AG09309 (cell line): ENCODE data around the gene PRPSAP1.

Experiments used
- DNase-seq: peaks from one replicate; pipeline ENCODE4 v3.0.0-alpha.2; 2010; ENCODE audit warnings: low read depth
- H3K4me3 ChIP-seq: 2 replicates; pipeline ENCODE4 v1.5.1; 2011; ENCODE audit warnings: mild to moderate bottlenecking, low read depth, low read length, moderate library complexity; ENCODE audit not compliant: control insufficient read depth
- CTCF ChIP-seq: IDR thresholded peaks from 2 replicates; pipeline ENCODE4 v1.5.1; 2011; ENCODE audit warnings: mild to moderate bottlenecking, low read depth, low read length, inconsistent platforms; ENCODE audit not compliant: insufficient read depth, control insufficient read depth; ENCODE audit errors: missing control alignments

The PRPSAP1 gene

DNA sequence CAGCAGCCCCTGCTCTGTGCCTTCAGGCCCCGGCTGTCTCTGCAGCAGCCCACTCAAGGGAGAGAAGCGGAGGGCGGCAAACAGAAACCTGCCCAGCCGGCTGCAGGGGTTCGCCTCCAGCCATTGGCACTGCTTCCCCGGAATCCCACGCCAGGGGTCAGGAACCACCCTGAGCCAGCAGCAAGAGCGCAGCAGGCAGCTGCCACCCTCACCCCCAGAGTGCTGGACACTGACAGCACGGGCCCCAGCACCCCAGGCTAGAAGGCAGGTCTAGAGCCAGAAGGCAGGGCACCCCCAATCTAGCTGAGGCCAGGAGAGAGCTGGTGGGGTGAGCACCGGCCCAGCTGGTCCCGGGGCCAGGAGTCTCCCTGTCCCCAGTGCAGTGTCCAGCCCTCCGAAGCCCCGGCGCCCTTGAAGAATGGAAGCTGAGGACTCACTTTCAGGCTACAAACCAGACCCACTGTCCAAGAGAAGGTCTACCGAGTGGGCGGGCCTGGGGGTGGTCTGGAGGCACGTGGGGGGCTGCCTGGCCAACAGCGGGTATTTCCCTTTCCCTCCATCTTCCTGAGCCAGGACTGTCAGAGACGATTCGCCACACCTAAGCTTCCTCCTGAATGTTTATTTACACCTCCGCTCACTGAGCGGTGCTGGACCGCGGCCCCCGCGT, 80.1 kb downstream of the PRPSAP1 start:
- DNase-seq, result no peak
- no peak overlapping the region for H3K4me3 ChIP-seq
- TF ChIP-seq CTCF, result no peak

GRCh38 chr17:76272541-76273444, 80.9 kb downstream of the PRPSAP1 start:
- no peak overlapping the region for H3K4me3 ChIP-seq
- DNase-seq, result no peak
- TF ChIP-seq CTCF, result no peak

DNA sequence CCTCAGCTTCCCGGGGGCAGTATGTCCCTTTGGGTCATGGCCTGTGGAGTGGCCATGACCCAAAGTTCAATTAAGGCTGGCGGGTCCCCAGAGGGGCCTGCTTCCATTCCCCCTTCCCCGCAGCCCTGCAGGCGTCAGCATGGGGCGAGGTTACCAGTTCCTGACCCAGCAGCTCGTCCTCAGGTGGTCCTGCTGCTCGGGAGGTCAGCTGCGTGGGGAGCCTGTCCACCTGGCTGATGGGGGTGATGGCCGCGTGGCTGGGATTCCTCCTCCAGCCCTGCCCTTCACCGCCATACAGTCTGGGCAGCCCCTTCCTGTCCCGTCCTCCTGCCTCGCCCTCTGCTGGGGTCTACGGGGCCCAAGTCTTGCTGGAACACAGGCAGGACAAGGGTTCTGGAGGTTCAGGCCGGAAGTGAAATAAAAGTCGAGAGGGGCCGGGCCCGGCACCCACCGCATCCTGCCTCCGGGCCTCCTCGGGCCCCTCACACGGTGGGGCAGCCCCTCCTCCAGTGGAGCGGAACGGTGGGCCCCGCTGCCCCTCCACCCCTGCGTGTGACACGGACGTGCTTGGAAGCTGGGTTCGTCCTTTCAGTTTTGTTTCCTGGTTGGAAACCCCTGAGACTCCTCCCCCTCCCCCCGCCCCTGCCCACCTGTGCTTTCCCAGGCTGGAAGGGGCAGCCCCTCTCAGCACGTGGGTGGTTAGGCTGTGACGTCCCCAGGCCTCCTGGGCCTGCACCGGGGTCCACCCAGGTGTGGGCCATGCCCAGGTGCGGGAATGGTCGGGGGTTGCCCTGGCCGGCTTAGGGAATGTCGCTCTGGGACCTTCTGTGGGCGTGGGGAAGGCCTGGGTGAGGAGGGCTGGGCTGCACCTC, 81.8 kb downstream of the PRPSAP1 start:
- no peak overlapping the region for H3K4me3 ChIP-seq
- no peak for DNase-seq
- TF ChIP-seq CTCF, result no peak

- no peak for TF ChIP-seq CTCF
- H3K4me3 ChIP-seq, result no peak overlapping the region
- no peak for DNase-seq
Measured at GRCh38 chr17:76270770-76271668, 82.7 kb downstream of the PRPSAP1 start.

DNA sequence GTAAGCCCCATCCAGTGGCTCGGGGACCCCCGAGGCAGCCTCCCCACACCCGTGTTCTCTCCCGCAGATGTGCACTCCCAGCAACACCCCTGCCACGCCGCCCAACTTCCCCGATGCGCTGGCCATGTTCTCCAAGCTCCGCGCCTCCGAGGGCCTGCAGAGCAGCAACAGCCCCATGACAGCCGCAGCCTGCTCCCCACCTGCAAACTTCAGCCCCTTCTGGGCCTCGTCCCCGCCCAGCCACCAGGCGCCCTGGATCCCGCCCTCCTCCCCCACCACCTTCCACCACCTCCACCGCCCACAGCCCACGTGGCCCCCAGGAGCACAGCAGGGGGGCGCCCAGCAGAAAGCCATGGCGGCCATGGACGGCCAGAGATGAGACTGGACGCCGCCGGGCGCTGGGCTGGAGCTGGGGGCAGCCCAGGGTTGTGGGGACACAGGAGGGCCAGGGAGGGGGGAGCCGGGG, 83.6 kb downstream of the PRPSAP1 start:
- DNase-seq, result no peak
- H3K4me3 ChIP-seq, result no peak overlapping the region
- TF ChIP-seq CTCF, result no peak
